K562 (cell line): ENCODE data around the gene COL20A1. TPM values are rescaled to one million over a fixed set of nuclear protein-coding genes. Genes with fewer than 3 reads are reported as not detected.

Experiments
- CGGBP1 ChIP-seq: fragments of 250-450 bp; sonication (Bioruptor Pico); IDR thresholded peaks from 2 replicates; pipeline ENCODE4 v1.9.0; 2021; ENCODE audit warnings: mild to moderate bottlenecking
- CHAMP1 ChIP-seq: fragments of 450-650 bp; IDR thresholded peaks from 2 replicates; pipeline ENCODE4 v1.6.1; 2016; ENCODE audit warnings: mild to moderate bottlenecking
- CREB3L1 ChIP-seq: fragments of 450-650 bp; IDR thresholded peaks from 2 replicates; pipeline ENCODE4 v1.6.1; 2014; ENCODE audit warnings: low read depth, mild to moderate bottlenecking, moderate library complexity, borderline replicate concordance
- CSDE1 ChIP-seq, 2 experiments: fragments of 450-650 bp; IDR thresholded peaks; 2 replicates each; pipeline ENCODE4 v1.6.1; 2016; ENCODE audit warnings: mild to moderate bottlenecking in 1 of 2
- DIDO1 ChIP-seq: fragments of 450-650 bp; IDR thresholded peaks from 2 replicates; pipeline ENCODE4 v1.6.1; 2016; ENCODE audit warnings: low read depth, missing biosample characterization, missing genetic modification characterization
- HINFP ChIP-seq: fragments of 450-650 bp; conservative IDR thresholded peaks from 2 replicates; pipeline ENCODE4 v1.6.1; 2016; ENCODE audit warnings: missing genetic modification characterization, low read depth, mild to moderate bottlenecking, control low read depth, missing compliant biosample characterization
- MAFK ChIP-seq: IDR thresholded peaks from 2 replicates; pipeline ENCODE4 v1.6.1; 2011; ENCODE audit warnings: low read length, improper control_type of control experiment
- MEF2A ChIP-seq: IDR thresholded peaks from 2 replicates; pipeline ENCODE4 v1.6.1; 2011; ENCODE audit warnings: low read depth, mild to moderate bottlenecking, low read length, moderate library complexity; ENCODE audit not compliant: control insufficient read depth
- NCOA2 ChIP-seq, 2 experiments: fragments of 450-650 bp; IDR thresholded peaks; 2 replicates each; pipeline ENCODE4 v1.6.1; 2018; ENCODE audit warnings: mild to moderate bottlenecking in 2 of 2, moderate library complexity in 1 of 2; ENCODE audit not compliant: partially characterized antibody in 2 of 2
- POLR2AphosphoS2 ChIP-seq: IDR thresholded peaks from 2 replicates; pipeline ENCODE4 v1.6.1; 2012; ENCODE audit warnings: low read length, improper control_type of control experiment
- RAD21 ChIP-seq, 2 experiments: fragments of 250-450 bp in 1 of 2; fragments of 450-650 bp in 1 of 2; sonication (Bioruptor Pico) in 1 of 2; formaldehyde crosslinking in 1 of 2; IDR thresholded peaks in 1 of 2; conservative IDR thresholded peaks in 1 of 2; 2 replicates each; pipeline versions ENCODE4 v1.4.0 to v1.8.0; 2020 to 2022; ENCODE audit warnings: mild to moderate bottlenecking in 2 of 2, moderate library complexity in 1 of 2
- RBM14 ChIP-seq: fragments of 200-400 bp; formaldehyde crosslinking; IDR thresholded peaks from 2 replicates; pipeline ENCODE4 v1.6.1; 2018; ENCODE audit warnings: low read depth, mild to moderate bottlenecking, low read length, moderate library complexity, borderline replicate concordance; ENCODE audit not compliant: insufficient read depth
- RBM15 ChIP-seq: fragments of 200-400 bp; formaldehyde crosslinking; IDR thresholded peaks from 2 replicates; pipeline ENCODE4 v1.6.1; 2018; ENCODE audit warnings: mild to moderate bottlenecking, low read length, moderate library complexity; ENCODE audit not compliant: insufficient read depth
- SIN3A ChIP-seq, 2 experiments: fragments of 150-350 bp in 1 of 2; IDR thresholded peaks; 2 replicates each; pipeline ENCODE4 v1.6.1; 2011 to 2016; ENCODE audit warnings: borderline replicate concordance in 2 of 2, low read depth in 2 of 2, low read length in 2 of 2, mild to moderate bottlenecking in 2 of 2, moderate library complexity in 2 of 2; ENCODE audit not compliant: control insufficient read depth in 1 of 2
- SLC30A9 ChIP-seq: fragments of 250-450 bp; sonication (Bioruptor Pico); IDR thresholded peaks from 2 replicates; pipeline ENCODE4 v1.8.0; 2022; ENCODE audit warnings: mild to moderate bottlenecking, moderate library complexity
- SMARCB1 ChIP-seq: IDR thresholded peaks from 2 replicates; pipeline ENCODE4 v1.6.1; 2011; ENCODE audit warnings: improper control_type of control experiment, low read depth; ENCODE audit not compliant: insufficient read length
- SNRNP70 ChIP-seq: fragments of 200-400 bp; formaldehyde crosslinking; optimal IDR thresholded peaks from 2 replicates; pipeline ENCODE3; 2017; ENCODE audit warnings: low read depth, low read length
- SUPT5H ChIP-seq: fragments of 450-650 bp; IDR thresholded peaks from 2 replicates; pipeline ENCODE4 v1.6.1; 2016
- ZBTB26 ChIP-seq: fragments of 450-650 bp; formaldehyde crosslinking; IDR thresholded peaks from 2 replicates; pipeline ENCODE4 v1.4.0; 2022; ENCODE audit warnings: missing genetic modification characterization
- ZNF23 ChIP-seq: fragments of 250-450 bp; sonication (Bioruptor Pico); IDR thresholded peaks from 2 replicates; pipeline ENCODE4 v1.4.0; 2020; ENCODE audit warnings: mild to moderate bottlenecking
- ZNF444 ChIP-seq: fragments of 250-450 bp; sonication (Bioruptor Pico); IDR thresholded peaks from 2 replicates; pipeline ENCODE4 v1.4.0; 2020; ENCODE audit warnings: mild to moderate bottlenecking, moderate library complexity
- polyA plus RNA-seq, 8 experiments: library from polyadenylated mRNA; depleted of rRNA in 4 of 8; stranded (reverse) in 5 of 8; unstranded in 3 of 8; fragments of >200 nt; fragmentation: Nextera tagmentation in 2 of 8; fragmentation: Illumina TruSeq in 1 of 8; extraction: Ambion mirVana in 2 of 8; extraction: Trizol in 1 of 8; gene quantifications; 2 replicates each; pipeline versions ENCODE4 v1.2.1 to v1.2.3, GENCODE V29; 2011 to 2014; ENCODE audit warnings: inconsistent platforms in 1 of 8, missing spikeins in 1 of 8
- total RNA-seq, 7 experiments: library from RNA; depleted of rRNA in 6 of 7; stranded (reverse); fragments of >200 nt in 6 of 7; fragmentation: Illumina TruSeq in 2 of 7; extraction: Trizol in 2 of 7; gene quantifications; 2 replicates each; pipeline versions ENCODE4 v1.2.1 to v1.2.3, GENCODE V29; 2011 to 2021; ENCODE audit warnings: low replicate concordance in 1 of 7

COL20A1 gene
- total and polyA plus RNA-seq, 9 of the 15 experiments (the other 6 are each of a cell fraction or from before 2014, with no cell fraction given) = not detected

- TF ChIP-seq CSDE1 (IDR thresholded peaks at IDR 0.05) = no peak
- no peak for TF ChIP-seq CHAMP1
- TF ChIP-seq POLR2AphosphoS2 = no peak
- no peak for TF ChIP-seq RAD21 (CRISPR knock-in tag; conservative IDR thresholded peaks at IDR 0.05 in 1 of 2, IDR thresholded peaks at IDR 0.05 in 1 of 2)
- no peak for TF ChIP-seq RBM15
- no peak for TF ChIP-seq RBM14
- TF ChIP-seq SLC30A9 (CRISPR knock-in tag) = no peak
- no peak for TF ChIP-seq SMARCB1
- TF ChIP-seq SNRNP70 = no peak
- no peak for TF ChIP-seq CREB3L1
- no peak for TF ChIP-seq DIDO1 (tag)
- TF ChIP-seq CGGBP1 = no peak
- TF ChIP-seq ZNF444 (CRISPR knock-in tag) = no peak
- TF ChIP-seq NCOA2 (IDR thresholded peaks at IDR 0.05; ENCODE audit: partially characterized antibody in 2 of 2) = no peak
- no peak for TF ChIP-seq SIN3A (IDR thresholded peaks at IDR 0.05; ENCODE audit: borderline replicate concordance in 2 of 2, control insufficient read depth in 1 of 2, low read depth in 2 of 2, low read length in 2 of 2)
- peak; percentile 49; the same call in 1 of the 2 replicates for TF ChIP-seq MAFK
- no peak for TF ChIP-seq ZBTB26 (CRISPR knock-in tag)
- TF ChIP-seq SUPT5H = no peak
- no peak for TF ChIP-seq MEF2A
- TF ChIP-seq ZNF23 (CRISPR knock-in tag) = no peak
- TF ChIP-seq HINFP (tag) = no peak
Measured at GRCh38 chr20:63248835-63249591, 44.0 kb upstream of the COL20A1 start (continued).
